GM19397 (cell line): Measurements from ENCODE around the gene CEP128.

Source experiments
- ATAC-seq: cut with Tn5 transposase; IDR thresholded peaks from one replicate; pipeline ENCODE4 v1.9.1; 2021; ENCODE audit warnings: mild to moderate bottlenecking, moderate library complexity; ENCODE audit not compliant: unreplicated experiment

CEP128 gene

GRCh38 chr14:80941241-80942185 is at the start of gene CEP128:
CEP128 (minus strand) TSS chr14:80941738.
- ATAC-seq, result peak; percentile 99

GRCh38 chr14:80988735-80989429 is 47.3 kb upstream of the CEP128 start:
- ATAC-seq, result peak; percentile 51

- ATAC-seq, result no peak
Observed at GRCh38 chr14:80988192-80988591, 46.7 kb upstream of the CEP128 start.

GRCh38 chr14:80987235-80988032 is 45.9 kb upstream of the CEP128 start:
- ATAC-seq, result no peak

- ATAC-seq, result no peak
Observed at GRCh38 chr14:80982711-80983110, 41.2 kb upstream of the CEP128 start.

GRCh38 chr14:80981673-80982072 is 40.1 kb upstream of the CEP128 start:
- no peak for ATAC-seq

GRCh38 chr14:80981156-80981555 is 39.6 kb upstream of the CEP128 start:
- ATAC-seq, result no peak

GRCh38 chr14:80979951-80980350 is 38.4 kb upstream of the CEP128 start:
- no peak for ATAC-seq

GRCh38 chr14:80978403-80978802 is 36.9 kb upstream of the CEP128 start:
- no peak for ATAC-seq

GRCh38 chr14:80977221-80977620 is 35.7 kb upstream of the CEP128 start:
- no peak for ATAC-seq

- no peak for ATAC-seq
Observed at GRCh38 chr14:80974679-80975078, 33.1 kb upstream of the CEP128 start.

- ATAC-seq, result no peak
Observed at GRCh38 chr14:80973931-80974641, 32.5 kb upstream of the CEP128 start.

- no peak for ATAC-seq
Observed at GRCh38 chr14:80965037-80965436, 23.5 kb upstream of the CEP128 start.

GRCh38 chr14:80959496-80959895 is 18.0 kb upstream of the CEP128 start:
- peak; percentile 97 for ATAC-seq

- no peak for ATAC-seq
Observed at GRCh38 chr14:80958939-80959338, 17.4 kb upstream of the CEP128 start.

- no peak for ATAC-seq
Observed at GRCh38 chr14:80958226-80958625, 16.7 kb upstream of the CEP128 start.

GRCh38 chr14:80957613-80958012 is 16.1 kb upstream of the CEP128 start:
- ATAC-seq, result no peak

- ATAC-seq, result no peak
Observed at GRCh38 chr14:80956922-80957321, 15.4 kb upstream of the CEP128 start.

GRCh38 chr14:80956102-80956501 is 14.6 kb upstream of the CEP128 start:
- no peak for ATAC-seq

- no peak for ATAC-seq
Observed at GRCh38 chr14:80955416-80955941, 13.9 kb upstream of the CEP128 start, which contains the start of gene TSHR. TSHR (plus strand) TSS chr14:80955621; CDS start chr14:80955681, 60 bp downstream.
